Measurements from ENCODE around the gene LMBR1.

LMBR1 gene

GRCh38 chr7:156680281-156680680 lies 212.7 kb downstream of the LMBR1 start:
- no peak for DNase-seq

- DNase-seq, result no peak
These were observed 215.5 kb downstream of the LMBR1 start for GRCh38 chr7:156677374-156678054.

GRCh38 chr7:156676263-156676662 lies 216.7 kb downstream of the LMBR1 start:
- no peak for DNase-seq

DNA sequence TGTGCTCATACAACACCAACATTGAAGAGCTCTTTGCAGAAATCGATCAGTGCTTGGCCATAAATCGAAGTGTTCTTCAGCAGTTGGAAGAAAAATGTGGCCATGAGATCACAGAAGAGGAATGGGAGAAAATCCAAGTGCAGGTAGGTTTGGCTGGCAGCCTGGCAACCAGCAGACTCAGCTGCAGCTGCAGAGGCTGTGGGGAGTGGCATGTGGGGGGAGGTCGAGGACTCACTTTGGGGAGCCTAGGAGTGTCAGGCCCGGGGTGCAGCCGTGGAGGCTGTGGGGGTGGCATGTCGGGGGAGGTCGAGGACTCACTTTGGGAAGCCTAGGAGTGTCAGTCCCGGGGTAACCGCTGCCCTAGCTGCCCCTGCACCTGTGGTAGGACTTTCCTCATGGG lies 217.3 kb downstream of the LMBR1 start:
- no peak for DNase-seq

DNA sequence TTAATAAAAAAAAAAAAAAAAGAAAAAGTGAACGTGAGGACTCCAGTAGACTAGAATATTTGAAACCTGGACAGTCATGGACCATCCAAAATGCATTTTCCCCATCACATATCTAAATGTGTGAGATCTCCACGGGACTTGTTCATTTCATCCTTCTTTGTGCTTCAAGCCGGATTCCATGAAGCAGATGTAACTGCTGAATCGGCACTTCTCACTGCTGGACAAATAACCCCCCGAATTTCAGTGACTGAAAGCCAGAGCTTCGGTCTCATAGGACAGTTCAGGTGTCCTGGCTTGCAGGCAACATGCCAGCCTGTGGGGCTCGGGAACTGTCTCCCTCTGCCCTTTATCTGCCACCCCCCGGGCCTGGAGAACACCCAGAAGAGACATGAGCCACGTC lies 219.1 kb downstream of the LMBR1 start:
- no peak for DNase-seq

- DNase-seq, result no peak
These were observed 219.5 kb downstream of the LMBR1 start for GRCh38 chr7:156673454-156673853.

GRCh38 chr7:156669035-156669828 lies 223.8 kb downstream of the LMBR1 start:
- DNase-seq, result no peak

- DNase-seq, result no peak
These were observed 224.7 kb downstream of the LMBR1 start for GRCh38 chr7:156668130-156668741.

DNA sequence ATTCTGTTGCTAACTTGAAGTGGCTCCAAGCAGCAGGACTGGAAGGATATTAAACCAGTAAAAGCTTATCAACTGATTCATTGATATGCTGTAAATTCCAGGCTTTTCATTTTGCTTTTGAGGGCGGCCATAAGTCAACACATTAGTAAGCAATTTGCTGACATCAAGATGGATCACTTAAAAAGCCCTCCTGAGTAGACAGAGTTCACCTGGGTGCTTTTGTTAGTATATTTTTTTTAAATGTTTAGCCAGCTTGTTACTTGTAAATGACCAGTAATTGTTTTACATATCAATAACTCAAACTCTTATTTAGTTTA lies 225.9 kb downstream of the LMBR1 start:
- no peak for DNase-seq

GRCh38 chr7:156666368-156667109 lies 226.4 kb downstream of the LMBR1 start:
- DNase-seq, result no peak

GRCh38 chr7:156665101-156665500 lies 227.9 kb downstream of the LMBR1 start:
- no peak for DNase-seq

- no peak for DNase-seq
These were observed 230.7 kb downstream of the LMBR1 start for GRCh38 chr7:156662277-156662676.

DNA sequence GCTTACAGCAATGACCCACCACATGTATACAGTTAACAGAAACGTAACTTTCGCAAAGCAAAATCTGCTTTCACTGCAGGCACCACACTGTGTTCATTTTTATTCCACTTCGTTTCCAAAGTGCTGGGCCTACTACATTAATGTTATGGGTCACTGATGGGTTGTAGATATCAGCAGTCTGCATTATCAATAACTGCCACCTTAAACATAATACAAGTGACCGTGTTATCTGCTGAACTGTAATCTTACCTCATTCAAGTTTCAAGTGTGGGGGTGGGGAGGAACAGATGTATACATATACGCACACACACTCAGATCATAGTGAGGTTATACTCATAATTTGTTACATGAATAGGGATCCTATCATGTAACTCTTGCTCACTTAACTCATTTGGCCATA lies 231.3 kb downstream of the LMBR1 start:
- DNase-seq, result no peak

DNA sequence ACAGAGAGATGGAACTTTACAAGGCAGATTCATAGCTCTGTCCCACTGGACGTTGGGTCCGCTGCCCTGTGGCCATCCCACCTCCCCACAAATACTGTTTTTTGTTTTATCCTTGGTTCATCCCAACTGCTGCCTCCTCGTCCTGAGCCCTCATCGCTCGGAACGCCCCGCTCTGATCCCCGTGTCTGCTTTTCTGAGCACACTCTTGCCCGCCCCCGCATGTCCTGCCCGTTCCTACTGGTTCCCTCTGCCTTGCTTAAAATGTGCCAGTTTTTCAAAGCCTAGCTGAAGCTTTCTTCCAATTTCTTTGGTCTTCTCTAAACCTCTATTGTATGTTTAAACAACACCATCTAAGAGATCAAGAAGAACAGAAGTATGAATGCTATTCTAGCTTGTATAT lies 233.0 kb downstream of the LMBR1 start:
- DNase-seq, result no peak

- no peak for DNase-seq
These were observed 233.8 kb downstream of the LMBR1 start for GRCh38 chr7:156659203-156659602.

- DNase-seq, result no peak
These were observed 235.3 kb downstream of the LMBR1 start for GRCh38 chr7:156657681-156658080.

DNA sequence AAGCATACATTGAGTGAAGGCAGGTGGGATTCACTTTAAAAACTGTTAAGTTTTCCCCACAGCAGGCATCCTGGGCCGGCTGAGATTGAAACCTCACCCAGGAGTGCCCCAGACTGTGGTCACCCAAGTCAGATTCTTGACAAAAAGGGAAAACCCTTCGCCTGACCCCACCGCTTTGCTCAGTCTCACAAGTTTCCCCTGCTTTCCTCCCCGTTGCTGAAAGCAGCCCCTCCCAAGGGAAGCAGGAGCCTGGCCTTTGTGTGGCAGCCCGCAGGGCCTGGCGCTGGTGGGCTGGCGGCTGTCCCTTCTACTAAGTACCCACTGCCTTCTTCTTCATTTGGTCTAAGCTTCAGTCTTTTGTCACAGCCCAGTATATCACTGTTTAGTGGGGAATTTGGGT lies 236.4 kb downstream of the LMBR1 start:
- no peak for DNase-seq

DNA sequence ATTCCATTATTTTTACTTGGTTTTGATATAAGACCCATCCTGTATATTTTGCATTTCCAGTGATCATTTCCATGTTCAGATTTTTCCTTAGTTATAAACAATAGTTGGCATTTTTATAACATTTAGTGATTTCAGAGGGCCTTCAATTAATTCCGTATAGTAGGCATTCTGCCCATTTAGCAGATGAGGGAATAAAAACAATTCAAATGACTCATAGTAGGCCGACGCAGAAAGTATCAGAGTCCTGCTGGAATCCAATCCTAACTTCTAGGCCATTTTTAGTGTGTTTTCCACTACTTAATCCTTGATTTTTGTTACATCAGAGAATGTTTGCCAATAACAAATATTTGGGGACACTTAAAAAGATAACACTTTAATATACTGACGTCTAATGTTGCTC lies 237.0 kb downstream of the LMBR1 start:
- no peak for DNase-seq

DNA sequence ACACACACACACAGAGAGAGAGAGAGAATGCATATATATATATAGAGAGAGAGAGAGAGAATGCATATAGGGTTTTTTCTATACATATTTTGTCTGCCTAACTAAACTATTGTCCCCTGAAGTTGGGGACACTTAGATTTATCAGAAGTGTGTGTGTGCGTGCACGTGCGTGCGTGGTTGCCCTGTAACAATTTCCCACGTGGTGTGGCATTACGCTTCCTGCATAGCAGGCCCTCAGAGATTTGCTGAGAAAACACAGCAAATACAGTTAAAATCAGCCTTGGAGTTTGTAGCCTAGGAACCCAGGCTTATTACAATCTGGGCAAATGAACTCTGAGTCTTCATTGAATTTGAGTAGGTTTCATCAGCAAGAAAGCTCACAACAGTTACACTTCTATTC lies 237.7 kb downstream of the LMBR1 start:
- DNase-seq, result no peak

DNA sequence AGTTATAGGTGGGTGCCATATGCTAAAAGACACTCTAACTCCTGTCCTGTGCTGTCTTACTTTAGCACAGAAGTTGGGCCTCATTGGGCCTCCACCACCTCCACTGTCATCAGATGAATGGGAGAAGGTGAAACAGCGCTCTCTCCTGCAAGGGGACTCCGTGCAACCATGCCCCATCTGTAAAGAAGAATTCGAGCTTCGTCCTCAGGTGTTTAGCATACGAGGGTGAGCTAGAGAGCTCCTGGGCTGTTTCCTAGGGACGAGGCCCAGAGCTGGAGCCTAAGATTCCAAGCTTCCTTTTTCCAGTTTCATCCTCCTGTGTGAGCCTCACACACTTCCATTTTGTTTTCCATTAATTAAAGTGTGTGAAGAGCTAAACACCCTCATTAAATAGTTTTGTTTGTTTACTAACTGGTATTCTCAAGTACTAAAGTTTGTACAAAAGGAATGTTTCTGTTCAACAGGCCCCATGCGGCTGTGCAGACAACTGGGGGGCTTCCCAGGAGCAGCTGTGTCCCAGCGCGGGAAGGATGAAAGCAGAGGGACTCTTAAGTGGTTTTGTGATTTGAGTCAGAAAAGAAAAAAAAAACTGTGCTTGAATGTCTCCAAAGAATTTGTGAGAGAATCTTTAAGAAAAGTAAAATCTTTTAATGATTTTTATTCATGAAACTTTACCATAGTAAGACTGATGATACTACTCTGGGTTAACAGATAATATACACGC lies 238.3 kb downstream of the LMBR1 start:
- no peak for DNase-seq

DNA sequence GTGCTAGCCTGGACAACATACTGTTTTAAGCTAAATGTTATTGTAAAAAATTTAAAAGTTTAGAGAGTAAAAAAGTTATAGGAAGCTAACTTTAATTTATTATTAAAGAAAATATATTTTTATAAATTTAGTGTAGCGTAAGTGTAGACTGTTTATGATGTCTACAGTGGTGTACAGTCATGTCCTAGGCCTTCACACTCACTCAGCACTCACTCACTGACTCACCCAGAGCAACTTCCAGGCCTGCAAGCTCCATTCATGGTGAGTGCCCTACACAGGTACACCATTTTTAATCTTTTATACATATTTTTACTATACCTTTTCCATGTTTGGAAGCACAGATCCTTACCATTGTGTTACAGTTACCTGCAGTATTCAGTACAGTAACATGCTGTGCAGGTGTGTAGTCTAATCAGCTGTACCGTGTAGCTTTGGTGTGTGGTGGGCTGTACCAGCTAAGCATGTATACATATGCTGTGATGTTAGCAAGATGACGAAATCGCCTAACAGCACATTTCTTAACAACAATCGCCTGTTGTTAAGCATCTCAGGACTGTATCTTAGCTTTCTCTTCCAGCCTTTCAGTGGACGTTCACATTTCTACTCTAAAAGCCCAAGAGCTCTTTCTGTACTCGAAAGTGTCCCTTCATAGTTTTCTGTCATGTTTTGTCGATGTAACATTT lies 240.0 kb downstream of the LMBR1 start:
- DNase-seq, result no peak

DNA sequence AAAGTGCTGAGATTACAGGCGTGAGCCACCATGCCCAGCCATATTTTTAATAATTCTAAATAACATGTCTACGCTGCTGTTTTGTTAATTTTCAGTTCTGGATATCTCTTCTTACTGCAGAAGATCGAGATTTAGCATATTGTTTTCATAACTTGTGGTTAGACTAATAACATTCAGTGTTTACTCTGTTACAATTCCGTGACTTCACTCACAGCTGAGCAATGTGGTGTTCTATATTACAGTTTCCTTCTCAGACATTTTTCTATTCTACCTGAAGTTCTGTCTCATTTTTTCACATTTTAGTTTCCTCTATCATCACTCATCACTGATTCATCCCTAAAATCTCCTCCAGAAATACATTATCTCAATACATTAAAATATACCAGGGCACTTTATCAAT lies 241.5 kb downstream of the LMBR1 start:
- DNase-seq, result no peak
